Measurements from ENCODE around the gene RIC8B. TPM values are rescaled to one million over a fixed set of nuclear protein-coding genes. Genes with fewer than 3 reads are reported as not detected.

Gene RIC8B
- total RNA-seq, 6 experiments from 2014 or later, result 8.0 to 12.0 (median 10.2) TPM

DNA sequence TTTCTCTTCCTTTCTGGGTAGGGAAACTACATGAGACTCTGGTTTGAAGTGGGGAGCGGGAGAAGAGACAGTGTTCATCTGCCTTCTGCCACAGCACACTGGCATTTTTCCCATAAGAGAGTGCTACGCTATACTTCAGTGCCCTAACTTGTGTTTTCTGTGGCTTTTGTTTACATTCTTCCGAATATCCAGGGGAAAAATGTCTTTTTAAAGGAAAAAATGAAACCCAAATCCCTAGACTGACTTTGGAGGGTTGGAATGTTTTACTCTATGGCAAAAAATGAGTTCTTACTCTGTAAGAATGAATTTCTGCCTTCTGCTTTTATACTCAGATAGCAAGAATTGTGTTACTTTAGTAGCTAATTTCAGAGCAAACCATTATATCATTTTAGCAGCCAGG lies 93.2 kb downstream of the RIC8B start:
- Mint-ChIP-seq H3K4me3 (no peak overlapping the region), H3K27me3 (ENCODE audit: insufficient read depth) (no peaks in the 10 kb centered on the region), H3K27ac (no peak overlapping the region), H3K36me3 (ENCODE audit: low read depth) (peaks cover 28% of the 10 kb centered on the region), H3K9me3 (no peaks in the 10 kb centered on the region), H3K4me1 (ENCODE audit: low read depth) (peaks cover 64% of the 10 kb centered on the region)
- TF ChIP-seq, protein P1, sequence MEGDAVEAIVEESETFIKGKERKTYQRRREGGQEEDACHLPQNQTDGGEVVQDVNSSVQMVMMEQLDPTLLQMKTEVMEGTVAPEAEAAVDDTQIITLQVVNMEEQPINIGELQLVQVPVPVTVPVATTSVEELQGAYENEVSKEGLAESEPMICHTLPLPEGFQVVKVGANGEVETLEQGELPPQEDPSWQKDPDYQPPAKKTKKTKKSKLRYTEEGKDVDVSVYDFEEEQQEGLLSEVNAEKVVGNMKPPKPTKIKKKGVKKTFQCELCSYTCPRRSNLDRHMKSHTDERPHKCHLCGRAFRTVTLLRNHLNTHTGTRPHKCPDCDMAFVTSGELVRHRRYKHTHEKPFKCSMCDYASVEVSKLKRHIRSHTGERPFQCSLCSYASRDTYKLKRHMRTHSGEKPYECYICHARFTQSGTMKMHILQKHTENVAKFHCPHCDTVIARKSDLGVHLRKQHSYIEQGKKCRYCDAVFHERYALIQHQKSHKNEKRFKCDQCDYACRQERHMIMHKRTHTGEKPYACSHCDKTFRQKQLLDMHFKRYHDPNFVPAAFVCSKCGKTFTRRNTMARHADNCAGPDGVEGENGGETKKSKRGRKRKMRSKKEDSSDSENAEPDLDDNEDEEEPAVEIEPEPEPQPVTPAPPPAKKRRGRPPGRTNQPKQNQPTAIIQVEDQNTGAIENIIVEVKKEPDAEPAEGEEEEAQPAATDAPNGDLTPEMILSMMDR (IDR thresholded peaks at IDR 0.05), result no peak
- no peak for DNase-seq

DNA sequence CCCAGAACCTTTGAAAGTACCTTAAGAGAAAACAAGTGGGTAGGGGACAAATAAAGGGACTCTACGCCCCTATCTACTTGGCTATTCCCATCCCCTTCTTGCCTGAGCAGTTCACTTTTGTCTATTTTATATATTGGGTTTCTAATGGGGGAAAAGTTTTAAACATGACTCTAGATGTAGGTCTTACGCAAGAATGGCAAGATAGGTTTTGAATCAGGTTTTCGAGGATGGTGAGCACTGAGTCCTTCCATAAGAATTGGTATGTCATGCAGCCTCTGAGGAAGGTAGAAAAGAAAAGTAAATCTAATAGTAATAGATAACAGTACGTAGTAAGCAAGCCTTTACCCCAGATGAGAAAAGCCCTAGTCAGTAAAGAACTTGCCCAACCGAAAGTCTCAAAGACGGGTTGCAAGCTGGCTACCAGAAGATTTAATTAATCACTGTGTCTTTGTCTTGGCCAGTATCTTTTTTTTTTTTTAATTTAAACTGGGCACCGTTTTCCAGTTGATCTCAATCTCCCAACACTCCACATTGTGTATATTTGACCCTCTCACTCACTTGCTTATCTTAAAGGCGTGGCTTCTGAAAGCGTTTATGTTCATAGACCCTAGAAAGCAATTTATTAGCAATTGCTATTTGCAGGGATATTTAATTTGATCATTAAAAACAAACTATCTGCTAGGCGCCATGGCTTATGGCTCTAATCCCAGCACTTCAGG lies 94.7 kb downstream of the RIC8B start:
- H3K4me3 Mint-ChIP-seq, result no peak overlapping the region
- H3K4me1 Mint-ChIP-seq (ENCODE audit: low read depth), result peaks cover 70% of the 10 kb centered on the region
- TF ChIP-seq, protein P1 (IDR thresholded peaks at IDR 0.05), result no peak
- H3K27ac Mint-ChIP-seq, result no peak overlapping the region
- no peaks in the 10 kb centered on the region for H3K9me3 Mint-ChIP-seq
- DNase-seq, result no peak
- peaks cover 34% of the 10 kb centered on the region for H3K36me3 Mint-ChIP-seq (ENCODE audit: low read depth)
- no peaks in the 10 kb centered on the region for H3K27me3 Mint-ChIP-seq (ENCODE audit: insufficient read depth)

DNA sequence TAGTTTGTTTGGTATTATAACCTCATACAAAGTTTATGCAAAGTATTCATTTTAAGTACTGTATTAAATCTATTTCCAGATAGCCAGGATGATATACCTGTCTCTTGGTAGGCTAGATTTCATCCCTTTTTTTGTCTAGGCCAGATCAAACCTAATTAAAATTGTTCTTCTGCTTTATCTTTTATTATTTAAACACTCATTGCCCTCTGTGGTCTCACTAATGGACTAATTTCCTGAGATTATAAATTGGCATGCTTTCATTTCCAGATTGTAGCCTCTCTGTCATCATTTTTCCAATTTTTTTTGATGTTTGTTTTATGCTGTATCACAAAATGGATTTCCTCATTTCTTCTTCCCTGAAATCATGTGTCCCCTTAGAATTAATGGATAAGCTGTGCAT lies 95.6 kb downstream of the RIC8B start:
- Mint-ChIP-seq H3K27me3 (ENCODE audit: insufficient read depth) (no peaks in the 10 kb centered on the region), H3K9me3 (no peaks in the 10 kb centered on the region), H3K4me3 (no peak overlapping the region), H3K4me1 (ENCODE audit: low read depth) (peaks cover 67% of the 10 kb centered on the region), H3K27ac (no peak overlapping the region), H3K36me3 (ENCODE audit: low read depth) (peaks cover 34% of the 10 kb centered on the region)
- TF ChIP-seq, protein P1 (IDR thresholded peaks at IDR 0.05), result no peak
- DNase-seq, result no peak

DNA sequence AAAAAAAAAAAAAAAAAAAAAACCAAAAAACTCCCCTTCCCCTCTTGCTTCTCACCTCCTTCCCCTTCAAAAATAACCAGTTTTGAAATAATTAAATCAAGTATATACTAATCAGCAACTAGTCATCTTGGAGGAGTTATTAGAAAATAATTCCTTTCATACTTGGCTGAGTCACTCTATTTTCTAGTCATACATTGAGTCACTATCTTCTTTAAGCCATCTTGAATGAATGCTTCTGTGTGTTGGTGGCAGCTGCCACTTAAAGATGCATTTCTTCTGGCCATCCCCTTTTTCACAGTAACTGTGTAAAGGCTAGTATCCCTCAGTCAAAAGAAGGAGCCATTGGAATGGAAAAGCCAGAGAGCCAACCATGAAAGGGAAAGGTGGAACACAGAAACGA lies 97.0 kb downstream of the RIC8B start:
- Mint-ChIP-seq H3K4me3 (peak overlapping the region; percentile 44; the same call in 1 of the 2 replicates), H3K27me3 (ENCODE audit: insufficient read depth) (no peaks in the 10 kb centered on the region), H3K27ac (peak overlapping the region; percentile 81), H3K9me3 (no peaks in the 10 kb centered on the region), H3K4me1 (ENCODE audit: low read depth) (peaks cover 56% of the 10 kb centered on the region), H3K36me3 (ENCODE audit: low read depth) (peaks cover 28% of the 10 kb centered on the region)
- TF ChIP-seq, protein P1 (IDR thresholded peaks at IDR 0.05), result no peak
- DNase-seq, result peak; percentile 42

DNA sequence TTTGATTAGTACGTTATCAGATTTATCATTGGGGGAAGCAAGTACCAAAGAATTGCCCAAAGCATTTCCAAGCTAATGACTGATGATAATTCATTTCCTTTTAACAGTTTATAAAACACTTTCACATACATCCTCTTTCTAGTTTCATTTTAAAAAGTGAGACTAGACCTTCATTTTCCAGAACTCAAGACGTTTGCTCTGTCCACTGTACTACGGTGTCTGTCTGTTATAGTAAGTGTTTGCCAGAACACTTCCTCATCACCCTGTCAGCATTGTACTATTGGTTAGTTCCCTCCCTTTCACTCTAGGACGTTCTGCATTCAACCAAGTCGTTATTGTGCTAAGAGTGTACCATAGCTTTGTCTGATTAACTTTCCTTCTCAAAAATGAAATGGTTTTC lies 99.5 kb downstream of the RIC8B start:
- Mint-ChIP-seq H3K27me3 (ENCODE audit: insufficient read depth) (no peaks in the 10 kb centered on the region), H3K36me3 (ENCODE audit: low read depth) (peaks cover 35% of the 10 kb centered on the region), H3K27ac (no peak overlapping the region), H3K4me1 (ENCODE audit: low read depth) (peaks cover 47% of the 10 kb centered on the region), H3K9me3 (no peaks in the 10 kb centered on the region), H3K4me3 (no peak overlapping the region)
- TF ChIP-seq, protein P1 (IDR thresholded peaks at IDR 0.05), result no peak
- no peak for DNase-seq

All from HFFc6 (cell line).